Measurements from ENCODE around the gene GMNC. TPM values are rescaled to one million over a fixed set of nuclear protein-coding genes. Genes with fewer than 3 reads are reported as not detected.

GMNC gene
- total and polyA plus RNA-seq, 10 of the 15 experiments (the other 5 are each of a cell fraction or from before 2014, with no cell fraction given): not detected

DNA sequence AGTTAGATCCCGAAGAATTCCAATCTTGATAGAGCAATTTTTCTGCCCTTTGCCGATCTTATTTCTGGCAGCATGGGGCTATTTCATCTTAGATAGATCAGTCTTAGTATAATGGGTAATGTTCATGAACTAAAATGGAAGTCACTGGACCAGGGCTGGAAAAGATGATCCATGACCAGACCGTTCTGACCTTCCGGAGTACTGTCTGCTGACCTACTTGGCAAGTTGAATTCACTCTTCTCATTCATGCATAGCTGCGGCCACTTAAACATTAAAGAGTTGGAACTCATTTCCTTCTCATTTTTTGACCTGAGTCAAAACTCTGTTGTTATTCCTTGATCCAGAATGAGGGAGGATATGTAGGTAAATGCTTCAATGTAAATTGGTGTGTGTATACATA lies 32.5 kb downstream of the GMNC start (continued):
- TF ChIP-seq, protein P1, sequence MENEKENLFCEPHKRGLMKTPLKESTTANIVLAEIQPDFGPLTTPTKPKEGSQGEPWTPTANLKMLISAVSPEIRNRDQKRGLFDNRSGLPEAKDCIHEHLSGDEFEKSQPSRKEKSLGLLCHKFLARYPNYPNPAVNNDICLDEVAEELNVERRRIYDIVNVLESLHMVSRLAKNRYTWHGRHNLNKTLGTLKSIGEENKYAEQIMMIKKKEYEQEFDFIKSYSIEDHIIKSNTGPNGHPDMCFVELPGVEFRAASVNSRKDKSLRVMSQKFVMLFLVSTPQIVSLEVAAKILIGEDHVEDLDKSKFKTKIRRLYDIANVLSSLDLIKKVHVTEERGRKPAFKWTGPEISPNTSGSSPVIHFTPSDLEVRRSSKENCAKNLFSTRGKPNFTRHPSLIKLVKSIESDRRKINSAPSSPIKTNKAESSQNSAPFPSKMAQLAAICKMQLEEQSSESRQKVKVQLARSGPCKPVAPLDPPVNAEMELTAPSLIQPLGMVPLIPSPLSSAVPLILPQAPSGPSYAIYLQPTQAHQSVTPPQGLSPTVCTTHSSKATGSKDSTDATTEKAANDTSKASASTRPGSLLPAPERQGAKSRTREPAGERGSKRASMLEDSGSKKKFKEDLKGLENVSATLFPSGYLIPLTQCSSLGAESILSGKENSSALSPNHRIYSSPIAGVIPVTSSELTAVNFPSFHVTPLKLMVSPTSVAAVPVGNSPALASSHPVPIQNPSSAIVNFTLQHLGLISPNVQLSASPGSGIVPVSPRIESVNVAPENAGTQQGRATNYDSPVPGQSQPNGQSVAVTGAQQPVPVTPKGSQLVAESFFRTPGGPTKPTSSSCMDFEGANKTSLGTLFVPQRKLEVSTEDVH (IDR thresholded peaks at IDR 0.05; ENCODE audit: low read depth, partially characterized antibody): no peak
- TF ChIP-seq ZNF622 (IDR thresholded peaks at IDR 0.05) (no peak), NFYA (IDR thresholded peaks at IDR 0.05; ENCODE audit: borderline replicate concordance, low read depth, low read length) (no peak), YY1 (IDR thresholded peaks at IDR 0.05; ENCODE audit: low read depth, low read length) (no peak)
- TF ChIP-seq, protein P2, sequence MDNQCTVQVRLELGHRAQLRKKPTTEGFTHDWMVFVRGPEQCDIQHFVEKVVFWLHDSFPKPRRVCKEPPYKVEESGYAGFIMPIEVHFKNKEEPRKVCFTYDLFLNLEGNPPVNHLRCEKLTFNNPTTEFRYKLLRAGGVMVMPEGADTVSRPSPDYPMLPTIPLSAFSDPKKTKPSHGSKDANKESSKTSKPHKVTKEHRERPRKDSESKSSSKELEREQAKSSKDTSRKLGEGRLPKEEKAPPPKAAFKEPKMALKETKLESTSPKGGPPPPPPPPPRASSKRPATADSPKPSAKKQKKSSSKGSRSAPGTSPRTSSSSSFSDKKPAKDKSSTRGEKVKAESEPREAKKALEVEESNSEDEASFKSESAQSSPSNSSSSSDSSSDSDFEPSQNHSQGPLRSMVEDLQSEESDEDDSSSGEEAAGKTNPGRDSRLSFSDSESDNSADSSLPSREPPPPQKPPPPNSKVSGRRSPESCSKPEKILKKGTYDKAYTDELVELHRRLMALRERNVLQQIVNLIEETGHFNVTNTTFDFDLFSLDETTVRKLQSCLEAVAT (IDR thresholded peaks at IDR 0.05): no peak
- TF ChIP-seq, protein P3, sequence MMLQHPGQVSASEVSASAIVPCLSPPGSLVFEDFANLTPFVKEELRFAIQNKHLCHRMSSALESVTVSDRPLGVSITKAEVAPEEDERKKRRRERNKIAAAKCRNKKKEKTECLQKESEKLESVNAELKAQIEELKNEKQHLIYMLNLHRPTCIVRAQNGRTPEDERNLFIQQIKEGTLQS (IDR thresholded peaks at IDR 0.05; ENCODE audit: borderline replicate concordance, extremely low read depth, low read depth, low read length): no peak
- TF ChIP-seq, protein P4, sequence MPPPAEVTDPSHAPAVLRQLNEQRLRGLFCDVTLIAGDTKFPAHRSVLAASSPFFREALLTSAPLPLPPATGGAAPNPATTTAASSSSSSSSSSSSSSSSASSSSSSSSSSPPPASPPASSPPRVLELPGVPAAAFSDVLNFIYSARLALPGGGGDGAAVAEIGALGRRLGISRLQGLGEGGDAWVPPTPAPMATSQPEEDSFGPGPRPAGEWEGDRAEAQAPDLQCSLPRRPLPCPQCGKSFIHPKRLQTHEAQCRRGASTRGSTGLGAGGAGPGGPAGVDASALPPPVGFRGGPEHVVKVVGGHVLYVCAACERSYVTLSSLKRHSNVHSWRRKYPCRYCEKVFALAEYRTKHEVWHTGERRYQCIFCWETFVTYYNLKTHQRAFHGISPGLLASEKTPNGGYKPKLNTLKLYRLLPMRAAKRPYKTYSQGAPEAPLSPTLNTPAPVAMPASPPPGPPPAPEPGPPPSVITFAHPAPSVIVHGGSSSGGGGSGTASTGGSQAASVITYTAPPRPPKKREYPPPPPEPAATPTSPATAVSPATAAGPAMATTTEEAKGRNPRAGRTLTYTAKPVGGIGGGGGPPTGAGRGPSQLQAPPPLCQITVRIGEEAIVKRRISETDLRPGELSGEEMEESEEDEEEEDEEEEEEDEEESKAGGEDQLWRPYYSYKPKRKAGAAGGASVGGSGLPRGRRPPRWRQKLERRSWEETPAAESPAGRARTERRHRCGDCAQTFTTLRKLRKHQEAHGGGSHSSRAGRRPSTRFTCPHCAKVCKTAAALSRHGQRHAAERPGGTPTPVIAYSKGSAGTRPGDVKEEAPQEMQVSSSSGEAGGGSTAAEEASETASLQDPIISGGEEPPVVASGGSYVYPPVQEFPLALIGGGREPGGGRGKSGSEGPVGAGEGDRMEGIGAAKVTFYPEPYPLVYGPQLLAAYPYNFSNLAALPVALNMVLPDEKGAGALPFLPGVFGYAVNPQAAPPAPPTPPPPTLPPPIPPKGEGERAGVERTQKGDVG (CRISPR knock-in tag; IDR thresholded peaks at IDR 0.05): no peak

Data from GM12878 (cell line).